COLO668 (cell line): ENCODE data around the gene RHOG.

Experiments
- DNase-seq: peaks from one replicate; lab custom pipeline; 2025; ENCODE audit not compliant: unreplicated experiment; lab: John Stamatoyannopoulos, UW

Gene RHOG

DNA sequence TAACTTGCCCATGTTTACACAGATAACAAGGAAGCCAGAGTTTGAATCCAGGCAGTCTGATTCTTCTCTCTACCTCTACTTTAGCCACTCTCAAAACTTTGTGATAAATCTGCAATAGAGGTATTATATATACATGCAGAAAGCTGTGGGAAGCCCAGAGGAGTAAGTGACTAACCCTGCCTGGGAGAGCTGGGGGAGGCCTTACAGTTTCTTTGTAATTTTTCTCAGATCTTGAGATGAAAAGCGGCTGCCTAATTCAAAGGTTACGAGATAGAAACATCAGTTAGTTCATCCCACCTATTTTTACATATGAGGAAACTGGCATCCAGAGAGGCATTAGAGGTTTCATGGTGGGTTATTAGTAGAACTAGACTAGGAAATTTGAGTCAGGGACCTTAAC lies 19.6 kb upstream of the RHOG start:
- no peak for DNase-seq

DNA sequence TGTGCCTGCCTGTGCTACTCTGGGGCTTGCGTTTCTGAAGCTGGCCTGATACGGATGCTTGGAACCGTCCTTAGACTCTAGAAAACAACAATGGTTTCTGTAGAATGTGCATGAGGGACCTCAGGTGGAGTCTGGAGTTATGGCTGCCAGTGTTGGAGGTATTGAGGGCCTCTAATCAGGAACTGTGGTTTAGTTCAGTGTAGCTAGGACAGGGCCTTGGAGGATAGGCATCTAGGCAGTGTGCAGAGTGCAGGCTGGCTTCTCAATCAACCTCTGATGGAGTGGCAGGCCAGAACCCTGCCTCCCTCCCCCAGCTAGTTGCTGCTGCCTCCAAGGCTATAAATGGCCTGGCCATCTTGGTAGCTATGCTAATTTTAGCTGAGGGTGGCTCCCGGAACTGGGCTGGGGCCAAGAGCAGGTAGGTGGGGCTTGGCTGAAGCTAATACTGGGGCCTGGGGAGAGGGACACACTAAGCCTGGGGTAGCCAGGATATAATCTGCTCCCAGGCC lies 18.7 kb upstream of the RHOG start:
- no peak for DNase-seq

DNA sequence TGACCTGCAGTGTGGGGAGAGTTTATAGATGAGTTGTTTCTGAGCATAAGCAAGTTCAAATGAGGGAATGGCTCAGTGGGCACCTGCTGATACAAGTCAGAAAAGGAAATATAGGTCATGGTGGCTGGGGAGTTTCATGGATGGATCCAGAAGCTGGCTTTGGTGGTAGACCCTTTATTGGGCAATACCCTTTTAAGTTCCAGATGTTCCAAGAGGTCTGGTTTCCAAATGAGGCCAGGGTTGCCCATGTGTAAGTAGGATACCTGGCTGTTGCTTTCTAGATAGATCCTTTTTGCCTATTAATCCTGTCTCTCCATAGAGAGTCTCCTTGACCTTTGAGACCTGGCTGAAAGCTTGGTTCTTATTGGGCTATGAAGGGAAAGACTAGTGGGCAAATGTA lies 16.9 kb upstream of the RHOG start:
- DNase-seq = no peak

DNA sequence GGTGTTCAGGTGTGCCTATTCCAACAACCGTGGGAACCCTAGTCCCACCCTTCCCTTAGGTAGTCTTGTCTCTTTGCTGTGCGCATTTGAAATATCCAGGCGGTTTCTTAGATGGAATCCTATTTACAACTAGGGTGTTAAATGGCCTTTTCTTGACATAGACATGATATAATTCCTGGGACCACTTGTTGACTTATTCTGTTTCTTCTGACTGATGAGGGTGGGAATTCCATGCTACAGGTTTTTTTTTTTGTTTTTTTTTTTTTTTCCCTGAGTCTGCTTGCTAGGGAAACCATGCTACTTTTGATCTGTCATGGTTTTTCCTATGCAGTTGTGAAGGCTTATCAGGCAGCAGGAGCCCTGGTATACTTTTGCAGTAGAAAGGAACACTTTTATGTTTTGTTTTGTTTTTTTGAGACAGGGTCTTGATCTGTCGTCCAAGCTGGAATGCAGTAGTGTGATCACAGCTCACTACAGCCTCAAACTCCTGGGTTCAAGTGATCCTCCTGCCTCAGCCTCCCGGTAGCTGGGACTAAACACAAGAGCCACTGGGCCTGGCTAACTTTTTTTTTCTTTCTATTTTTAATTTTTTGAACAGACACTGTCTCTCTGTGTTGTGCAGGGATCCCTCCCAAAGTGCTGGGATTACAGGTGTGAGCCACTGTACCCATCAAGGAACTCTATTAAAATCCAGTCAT lies 16.2 kb upstream of the RHOG start:
- DNase-seq = no peak

DNA sequence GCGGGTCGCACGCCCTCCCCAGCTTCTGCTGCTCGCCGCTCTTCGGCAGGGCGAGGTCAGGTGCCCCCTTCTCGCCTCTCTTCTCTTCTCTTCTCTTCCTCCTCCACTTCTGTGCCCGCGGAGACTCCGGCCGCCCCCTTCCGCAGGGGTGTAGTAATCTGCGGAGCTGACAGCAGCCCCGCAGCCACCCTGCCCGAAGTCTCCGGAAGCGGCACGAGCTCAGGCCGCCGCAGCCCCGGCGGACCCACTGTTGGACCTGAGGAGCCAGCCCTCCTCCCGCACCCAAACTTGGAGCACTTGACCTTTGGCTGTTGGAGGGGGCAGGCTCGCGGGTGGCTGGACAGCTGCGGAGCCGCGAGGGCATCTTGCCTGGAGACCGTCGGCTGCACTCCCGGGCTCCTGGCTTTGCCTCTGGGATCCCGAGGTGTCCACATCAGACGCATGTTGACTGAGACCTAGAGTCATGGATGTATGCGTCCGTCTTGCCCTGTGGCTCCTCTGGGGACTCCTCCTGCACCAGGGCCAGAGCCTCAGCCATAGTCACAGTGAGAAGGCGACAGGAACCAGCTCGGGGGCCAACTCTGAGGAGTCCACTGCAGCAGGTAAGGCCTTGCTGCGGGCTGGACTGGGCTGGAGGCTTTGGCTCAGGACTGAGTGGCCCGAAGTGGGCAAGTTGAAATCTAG lies 15.2 kb upstream of the RHOG start:
- DNase-seq = peak; percentile 51

DNA sequence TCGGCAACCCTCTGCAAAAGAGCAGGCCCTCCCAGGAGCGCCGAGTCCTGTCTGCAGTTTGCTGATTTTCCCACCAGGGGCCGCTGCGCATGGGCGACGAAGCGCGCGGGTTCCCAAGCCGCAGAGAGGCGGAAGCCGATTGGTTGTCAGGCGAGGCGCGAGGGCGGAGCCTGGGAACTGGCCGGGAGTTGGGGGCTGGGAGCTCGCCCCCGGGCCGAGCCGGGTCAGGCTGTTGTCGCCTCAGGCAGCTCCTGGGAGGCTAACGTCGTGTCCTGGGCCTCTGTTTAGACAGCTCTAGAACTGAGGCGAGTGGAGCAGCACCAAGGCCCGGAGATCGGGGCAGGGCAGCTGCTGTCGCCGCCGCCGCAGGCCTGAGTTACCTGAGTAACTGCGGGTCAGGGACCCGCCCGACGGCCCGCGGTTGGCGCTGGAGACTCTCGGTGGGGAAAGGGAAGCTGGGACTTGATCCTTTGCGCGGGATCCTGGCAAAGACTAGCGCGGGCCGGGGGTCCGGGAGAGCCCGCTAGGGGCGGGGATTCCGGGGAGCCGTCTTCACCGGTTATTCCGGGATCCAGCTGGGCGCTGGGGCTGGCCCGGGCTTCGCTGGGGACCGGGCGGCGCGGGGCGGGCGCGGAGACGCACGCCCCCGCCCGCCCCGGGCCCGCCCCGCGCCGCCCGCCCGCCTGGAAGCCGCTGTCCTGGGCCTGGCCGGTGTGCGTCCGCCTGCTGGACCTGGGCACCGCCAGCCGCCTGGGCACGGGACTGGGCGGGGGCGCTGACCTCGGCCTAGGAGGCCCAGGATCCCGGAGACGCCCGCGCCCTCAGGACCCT lies 14.4 kb upstream of the RHOG start, which contains the start of gene STIM1:
Gene STIM1 (plus strand): TSS at position 688 of the 831 bp plus-strand sequence. CDS start 607 bp downstream, outside the sequence.
- peak; percentile 93 for DNase-seq

DNA sequence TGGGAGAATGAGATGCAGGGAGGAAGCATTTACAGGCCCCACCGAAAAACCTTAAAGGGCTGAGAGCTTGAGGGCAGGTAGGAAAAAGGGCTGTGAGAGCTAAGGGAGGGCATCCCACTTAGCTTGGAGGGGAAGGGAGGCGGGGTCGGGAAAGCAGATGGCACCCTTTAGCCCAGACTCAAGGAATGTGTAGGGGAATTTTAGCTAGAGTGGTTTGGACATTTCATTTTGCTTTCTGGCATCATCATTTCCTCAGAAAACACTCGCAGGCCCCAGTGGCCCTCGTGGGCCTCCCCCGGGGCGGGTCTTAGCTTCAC lies 13.9 kb upstream of the RHOG start:
- no peak for DNase-seq

DNA sequence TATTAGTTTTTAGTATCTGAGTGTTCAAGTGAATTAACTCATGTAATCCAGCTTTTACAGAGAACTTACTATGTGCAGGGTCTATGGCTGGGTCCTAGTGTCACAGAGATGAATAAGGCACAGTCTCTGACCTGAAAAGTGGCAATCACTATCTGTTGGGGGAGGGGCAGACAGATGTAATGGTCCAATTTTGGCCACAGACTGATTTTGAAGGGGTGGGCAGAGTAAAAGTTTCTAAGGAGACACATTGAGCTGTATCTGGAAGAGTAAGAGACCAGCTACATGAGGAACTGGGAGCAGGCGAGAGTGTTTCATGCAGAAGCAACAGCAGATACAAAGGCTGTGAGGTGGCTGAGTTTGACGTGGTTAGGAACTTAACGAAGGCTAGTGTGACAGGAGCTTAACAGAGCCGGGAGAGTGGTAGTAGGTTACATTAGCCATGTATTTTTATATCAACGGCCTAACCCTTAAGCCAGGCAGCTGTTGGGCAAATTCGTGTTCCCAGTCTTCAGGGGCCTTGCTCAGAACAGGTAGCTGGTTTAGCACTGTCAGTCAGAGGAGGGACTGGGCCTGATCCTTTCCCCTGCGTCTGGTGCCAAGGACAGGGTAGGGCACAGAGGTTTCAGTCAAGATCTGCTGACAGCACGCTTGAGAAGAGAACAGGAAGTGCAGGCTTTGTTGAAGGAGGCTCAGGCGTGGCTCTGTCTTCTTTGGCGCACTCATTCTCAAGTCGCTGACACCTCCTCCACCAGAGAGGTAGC lies 13.3 kb upstream of the RHOG start:
- no peak for DNase-seq

DNA sequence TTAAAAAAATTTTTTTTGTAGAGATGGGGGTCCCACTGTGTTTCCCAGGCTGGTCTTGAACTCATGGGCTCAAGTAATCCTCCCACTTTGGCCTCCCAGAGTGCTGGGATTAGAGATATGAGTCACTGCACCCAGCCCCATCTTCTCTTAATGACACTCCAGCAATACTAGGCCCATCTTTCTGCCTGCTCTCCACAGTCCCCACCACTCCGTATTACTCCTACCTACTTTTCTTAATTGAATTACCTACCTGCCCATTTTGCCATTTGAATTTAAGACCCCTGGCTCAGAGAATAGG lies 12.7 kb upstream of the RHOG start:
- DNase-seq = no peak

DNA sequence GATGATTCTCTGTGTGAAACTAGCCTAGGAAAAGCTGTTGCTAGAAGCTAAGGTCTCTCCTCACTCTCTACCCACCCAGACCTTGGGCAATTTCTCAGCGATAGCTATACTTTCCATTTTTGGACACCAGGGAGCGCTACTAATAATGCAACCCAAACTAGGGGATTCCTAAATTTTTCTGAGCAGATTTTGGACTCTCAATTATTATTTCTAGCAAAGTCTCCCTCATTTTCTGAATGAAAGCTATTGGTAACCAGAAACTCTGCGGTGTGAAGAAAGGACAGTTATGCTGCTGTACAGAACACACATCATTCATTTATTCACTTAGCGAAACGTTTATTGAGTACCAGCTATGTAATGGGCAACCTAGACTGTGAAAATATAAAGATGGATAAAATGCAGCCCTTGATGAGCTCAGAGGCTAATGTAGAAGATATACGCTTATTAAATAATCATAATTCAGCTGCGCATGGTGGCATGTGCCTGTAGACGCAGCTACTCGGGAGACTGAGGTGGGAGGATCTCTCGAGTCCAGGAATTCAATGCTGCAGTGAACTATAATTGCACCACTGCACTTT lies 8.6 kb upstream of the RHOG start:
- DNase-seq = peak; percentile 12

DNA sequence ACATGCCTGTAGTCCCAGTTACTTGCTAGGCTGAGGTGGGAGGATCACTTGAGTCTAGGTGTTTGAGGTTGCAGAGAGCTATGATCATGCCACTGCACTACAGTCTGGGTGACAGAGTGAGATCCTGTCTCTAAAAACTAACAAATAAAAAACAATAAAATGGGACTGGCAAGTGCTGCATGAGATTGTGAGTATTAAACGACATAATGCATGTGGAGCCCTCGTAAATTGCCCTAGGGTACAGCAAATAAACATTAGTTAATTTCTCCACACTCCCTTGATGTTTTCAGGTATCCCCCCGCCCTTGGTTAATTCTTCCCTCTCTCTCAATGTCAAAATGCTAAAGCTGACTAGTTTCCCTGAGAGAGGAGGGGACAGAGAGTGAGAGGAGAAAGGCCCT lies 4.9 kb upstream of the RHOG start:
- no peak for DNase-seq

DNA sequence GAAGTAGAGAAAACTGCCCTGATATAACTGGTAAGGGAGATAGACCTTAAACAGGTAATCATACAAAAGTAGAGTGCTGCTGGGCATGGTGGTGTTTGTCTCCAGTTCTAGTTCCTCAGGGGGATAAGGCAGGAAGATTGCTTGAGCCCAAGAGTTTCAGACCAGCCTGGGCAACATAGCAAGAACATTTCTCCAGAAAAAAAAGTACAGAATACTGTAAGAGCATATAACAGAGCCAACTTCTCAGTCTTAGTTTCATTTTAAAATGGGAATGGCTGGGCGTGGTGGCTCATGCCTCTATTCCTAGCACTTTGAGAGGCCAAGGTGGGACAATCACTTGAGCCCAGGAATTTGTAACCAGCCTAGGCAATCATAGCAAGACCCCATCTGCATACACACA lies 4.5 kb upstream of the RHOG start:
- DNase-seq = no peak

DNA sequence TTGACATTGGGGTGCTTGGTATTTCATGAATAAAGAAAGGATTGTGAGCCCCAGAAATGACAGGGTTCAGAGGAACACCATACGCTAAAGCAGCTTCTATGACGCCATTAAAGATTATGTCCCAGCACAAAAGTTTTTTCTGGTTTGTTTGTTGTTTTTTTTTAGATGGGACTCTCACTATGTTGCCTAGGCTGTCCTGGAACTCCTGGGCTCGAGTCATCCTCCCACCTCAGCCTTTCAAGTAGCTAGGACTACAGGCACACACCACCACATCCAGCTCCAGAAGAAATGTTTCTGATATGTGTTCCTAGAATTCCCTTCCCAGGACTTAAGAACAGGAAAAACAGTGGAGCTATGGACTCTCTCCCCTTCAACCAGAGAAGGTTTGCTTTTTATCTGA lies 2.6 kb upstream of the RHOG start:
- no peak for DNase-seq

DNA sequence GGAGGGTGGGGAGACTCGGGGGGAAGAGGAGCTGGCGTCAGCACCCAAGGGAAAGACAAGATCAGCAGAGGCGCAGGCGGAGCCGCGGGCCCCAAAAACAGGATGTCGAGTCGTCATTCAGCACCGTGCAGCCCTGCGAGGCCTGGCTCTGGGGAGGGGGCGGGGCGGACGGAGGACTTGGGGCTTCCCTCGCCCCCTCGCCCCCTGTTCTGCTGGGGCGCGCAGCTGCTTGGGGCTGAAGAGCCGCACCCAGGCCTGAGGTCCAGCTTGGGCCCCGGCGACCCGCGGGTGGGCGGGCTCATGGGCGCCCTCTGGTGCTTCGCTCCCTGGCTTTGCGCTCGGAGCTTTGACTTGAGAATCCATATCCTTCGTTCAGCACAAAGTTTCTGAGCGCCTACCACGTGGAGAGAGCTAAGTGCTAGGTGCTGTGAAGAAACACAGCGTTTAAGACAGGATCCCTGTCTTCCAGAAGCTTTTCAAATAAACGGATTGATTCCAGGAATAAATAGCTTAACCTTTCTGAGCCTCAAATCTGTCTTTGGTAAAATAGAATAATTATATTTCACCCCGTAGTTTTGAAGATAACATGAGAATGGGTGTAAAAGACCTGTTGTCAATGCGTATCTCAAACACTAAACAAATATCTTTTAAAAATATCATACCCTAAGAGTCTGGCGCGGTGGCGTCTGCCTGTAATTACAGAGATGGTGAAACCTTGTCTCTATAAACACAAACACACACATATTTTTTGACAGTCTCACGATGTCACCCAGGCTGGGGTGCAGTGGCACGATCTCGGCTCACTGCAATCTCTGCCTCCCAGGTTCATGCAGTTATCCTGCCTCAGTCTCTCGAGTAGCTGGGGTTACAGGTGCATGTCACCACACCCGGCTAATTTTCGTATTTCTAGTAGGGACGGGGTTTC lies 929 bp upstream of the RHOG start:
- DNase-seq = peak; percentile 81

DNA sequence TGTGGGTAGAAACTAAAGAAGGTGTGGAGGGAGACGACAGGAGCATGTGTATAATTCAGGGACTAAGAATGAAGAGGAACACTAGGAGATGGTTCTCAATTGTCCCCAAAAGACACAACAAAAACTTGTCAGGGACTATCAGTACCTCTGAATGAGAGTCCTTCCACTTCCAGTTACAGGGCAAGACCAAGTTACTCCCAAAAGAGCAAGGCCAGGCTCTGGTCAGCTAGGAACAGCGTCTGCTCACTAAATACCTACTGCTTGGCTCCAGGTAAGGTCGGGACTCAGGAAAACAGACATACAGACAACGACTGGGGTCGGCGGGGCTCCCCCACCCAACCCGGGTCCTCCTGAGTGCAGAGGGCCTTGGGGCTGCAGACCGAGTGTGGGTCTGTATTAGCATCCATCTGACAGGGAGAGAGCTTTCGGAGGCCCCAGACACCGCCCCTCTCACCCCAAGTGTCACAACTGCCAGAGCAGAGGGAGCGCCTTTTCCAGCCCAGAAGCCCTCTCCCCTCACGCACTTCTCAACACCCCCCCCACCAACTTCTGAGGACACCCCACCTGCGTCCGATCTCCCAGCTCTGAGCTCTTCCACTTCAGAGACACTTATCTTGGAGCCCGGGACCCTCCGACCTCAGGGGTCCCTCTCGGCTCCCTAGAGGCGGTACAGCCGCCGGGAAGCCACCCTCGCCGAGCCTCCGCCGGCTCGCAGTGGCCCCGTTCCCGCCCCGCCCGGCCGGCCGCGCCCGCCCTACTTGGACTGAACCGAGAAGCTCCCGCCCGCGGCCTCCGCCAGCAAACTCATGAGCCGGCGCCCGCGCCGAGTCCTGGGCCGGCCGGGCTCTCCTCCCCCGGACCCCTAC lies 522 bp downstream of the RHOG start:
- DNase-seq = no peak

DNA sequence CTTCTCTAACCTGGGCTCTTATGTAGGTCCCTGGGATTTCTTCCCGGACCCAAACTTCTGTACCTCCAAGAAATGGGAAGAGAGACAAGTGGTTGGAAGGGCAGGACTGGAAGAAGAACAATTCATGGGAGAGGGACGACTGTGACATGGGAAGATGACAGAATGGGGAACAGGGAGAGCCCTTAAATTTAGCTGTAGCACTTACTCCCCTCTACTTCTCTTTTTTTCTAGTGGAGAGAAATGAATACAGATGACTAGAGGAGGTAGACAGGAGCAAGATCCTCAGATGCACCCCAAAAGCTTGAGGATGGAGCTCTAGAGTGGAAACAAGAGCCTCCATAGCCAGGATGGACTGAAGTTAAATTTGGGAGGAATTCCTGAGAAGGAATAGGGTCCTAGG lies 2.3 kb downstream of the RHOG start:
- DNase-seq = no peak

DNA sequence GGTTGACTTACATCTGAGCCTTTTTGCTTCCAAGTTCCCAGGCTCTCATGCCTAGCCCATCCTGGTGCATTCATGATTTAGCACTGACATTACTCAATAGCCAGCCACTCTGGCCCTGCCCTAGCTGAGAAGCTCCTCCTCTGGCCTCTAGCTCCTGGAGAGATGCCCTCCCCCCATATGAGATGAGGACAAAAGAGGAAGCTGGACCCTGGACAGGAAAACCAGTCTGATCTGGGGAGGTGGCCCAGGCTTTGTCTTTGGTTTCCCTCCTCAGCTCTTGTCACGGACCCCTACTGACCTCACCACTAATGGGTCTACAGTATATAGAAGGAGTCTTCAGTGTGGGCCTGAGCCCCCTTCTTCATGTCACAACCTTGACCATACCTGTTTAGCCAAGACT lies 3.0 kb downstream of the RHOG start:
- DNase-seq = no peak

DNA sequence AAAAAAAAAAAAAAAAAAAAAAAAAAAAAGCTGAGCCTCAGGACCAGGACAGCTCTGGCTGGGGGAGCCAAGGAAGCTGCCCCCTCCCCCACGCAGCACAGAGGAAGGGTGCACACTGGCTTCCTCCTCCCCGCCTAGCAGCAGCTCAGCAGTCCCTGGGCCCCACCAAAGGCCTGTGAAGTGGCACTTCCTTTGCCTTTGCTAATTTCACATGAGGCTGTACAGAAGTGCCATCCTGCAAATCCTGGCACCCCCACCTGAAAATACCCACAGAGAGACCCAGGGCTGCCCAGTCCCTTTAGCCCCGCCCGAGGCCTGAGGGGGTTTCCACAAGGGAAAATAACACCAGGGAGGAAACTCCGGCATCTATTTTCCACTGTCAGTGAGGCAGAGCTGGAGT lies 3.9 kb downstream of the RHOG start:
- no peak for DNase-seq

DNA sequence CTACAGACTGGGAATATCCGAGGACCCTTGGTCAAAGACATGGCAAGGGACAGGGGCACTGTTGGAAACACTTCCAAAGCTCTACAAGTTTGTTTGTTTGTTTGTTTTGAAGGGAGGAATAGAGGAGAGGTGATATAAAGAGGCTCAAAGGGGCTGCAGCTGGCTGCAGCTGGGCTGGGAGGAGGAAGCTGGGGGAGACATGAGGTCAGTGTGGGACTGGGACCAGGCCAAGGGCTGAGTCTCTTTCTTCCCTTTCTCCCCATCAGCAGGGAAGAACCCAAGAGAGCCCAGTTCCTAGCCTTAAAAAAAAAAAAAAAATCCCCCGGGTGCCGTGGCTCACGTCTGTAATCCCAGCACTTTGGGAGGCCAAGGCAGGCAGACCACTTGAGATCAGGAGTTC lies 5.0 kb downstream of the RHOG start:
- no peak for DNase-seq
